Measurements from ENCODE around the gene OVOL1.

The OVOL1 gene

DNA sequence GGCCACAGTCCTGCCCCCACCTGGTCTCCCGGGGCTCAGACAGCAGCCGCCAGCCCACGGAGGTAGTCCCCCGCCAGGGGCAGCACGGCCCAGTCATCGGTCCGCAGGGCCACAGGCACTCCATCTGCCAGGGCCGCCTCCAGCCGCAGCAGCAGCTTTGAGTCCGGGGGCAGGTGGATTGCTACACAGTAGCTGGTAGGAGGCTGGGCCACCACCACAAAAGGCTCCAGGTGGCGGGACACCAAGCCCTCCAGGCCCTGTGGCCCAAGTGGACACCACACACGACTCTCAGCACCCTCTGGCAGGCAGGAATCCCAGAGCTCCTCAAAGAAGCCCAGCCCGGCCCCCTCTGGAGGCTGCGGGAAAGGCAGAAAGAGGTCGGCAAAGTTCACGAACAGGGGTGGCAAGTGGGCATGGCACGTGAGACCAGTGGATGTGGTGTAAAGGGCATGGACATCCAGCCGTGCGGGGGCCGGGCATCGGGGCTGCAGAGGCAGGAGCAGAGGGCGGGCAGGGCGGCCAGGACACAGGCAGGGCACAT lies 9.0 kb upstream of the OVOL1 start:
- DNase-seq (ENCODE audit: low read depth in 2 of 2) = no peak

DNA sequence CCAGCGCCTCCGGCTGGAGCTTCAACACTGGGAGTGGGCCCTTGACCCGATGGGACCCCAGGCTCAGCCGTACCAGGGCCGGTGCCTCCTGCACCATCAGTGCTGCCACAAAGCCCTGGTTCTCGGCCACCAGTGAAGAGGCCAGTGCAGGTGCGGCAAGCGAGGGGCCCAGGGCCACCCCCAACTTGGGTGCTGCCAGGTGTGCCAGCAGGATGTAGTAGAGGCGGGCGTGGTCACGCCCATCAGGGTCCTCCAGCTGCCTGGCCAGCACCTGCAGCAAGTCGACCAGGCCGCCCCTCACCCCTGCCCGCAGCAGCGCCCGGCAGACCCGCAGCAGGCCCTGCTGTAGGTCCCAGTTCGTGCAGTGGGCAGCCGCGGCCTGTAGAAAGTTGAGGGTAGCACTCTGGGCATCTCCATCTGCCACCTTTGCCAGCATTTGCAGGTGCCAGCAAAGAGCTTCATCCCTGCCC lies 8.4 kb upstream of the OVOL1 start:
- no peak for DNase-seq (ENCODE audit: low read depth in 2 of 2)

GRCh38 chr11:65778901-65779668 lies 7.8 kb upstream of the OVOL1 start:
- no peak for DNase-seq (ENCODE audit: low read depth in 2 of 2)

DNA sequence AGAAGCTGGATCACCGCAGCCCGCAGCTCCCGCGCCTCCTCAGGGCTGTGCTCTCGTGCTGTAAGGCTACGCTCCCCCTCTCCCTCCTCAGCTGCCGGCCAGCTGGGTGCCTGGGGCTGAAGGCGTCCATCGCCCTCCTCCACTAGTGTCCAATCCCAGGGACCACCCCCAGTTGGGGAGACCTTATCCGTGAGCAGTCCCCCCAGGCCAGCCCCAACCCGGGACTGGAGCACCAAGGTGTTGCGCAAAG lies 7.3 kb upstream of the OVOL1 start:
- DNase-seq (ENCODE audit: low read depth in 2 of 2) = no peak

GRCh38 chr11:65779919-65780769 lies 6.7 kb upstream of the OVOL1 start:
- DNase-seq (ENCODE audit: low read depth in 2 of 2) = peak; percentile 37 to 61

- DNase-seq (ENCODE audit: low read depth in 2 of 2) = peak; percentile 33 to 55
These were observed 6.1 kb upstream of the OVOL1 start, which contains the start of gene AP5B1 for GRCh38 chr11:65780770-65781151. Gene AP5B1 (minus strand): TSS chr11:65780976. CDS start chr11:65780591, 385 bp downstream.

DNA sequence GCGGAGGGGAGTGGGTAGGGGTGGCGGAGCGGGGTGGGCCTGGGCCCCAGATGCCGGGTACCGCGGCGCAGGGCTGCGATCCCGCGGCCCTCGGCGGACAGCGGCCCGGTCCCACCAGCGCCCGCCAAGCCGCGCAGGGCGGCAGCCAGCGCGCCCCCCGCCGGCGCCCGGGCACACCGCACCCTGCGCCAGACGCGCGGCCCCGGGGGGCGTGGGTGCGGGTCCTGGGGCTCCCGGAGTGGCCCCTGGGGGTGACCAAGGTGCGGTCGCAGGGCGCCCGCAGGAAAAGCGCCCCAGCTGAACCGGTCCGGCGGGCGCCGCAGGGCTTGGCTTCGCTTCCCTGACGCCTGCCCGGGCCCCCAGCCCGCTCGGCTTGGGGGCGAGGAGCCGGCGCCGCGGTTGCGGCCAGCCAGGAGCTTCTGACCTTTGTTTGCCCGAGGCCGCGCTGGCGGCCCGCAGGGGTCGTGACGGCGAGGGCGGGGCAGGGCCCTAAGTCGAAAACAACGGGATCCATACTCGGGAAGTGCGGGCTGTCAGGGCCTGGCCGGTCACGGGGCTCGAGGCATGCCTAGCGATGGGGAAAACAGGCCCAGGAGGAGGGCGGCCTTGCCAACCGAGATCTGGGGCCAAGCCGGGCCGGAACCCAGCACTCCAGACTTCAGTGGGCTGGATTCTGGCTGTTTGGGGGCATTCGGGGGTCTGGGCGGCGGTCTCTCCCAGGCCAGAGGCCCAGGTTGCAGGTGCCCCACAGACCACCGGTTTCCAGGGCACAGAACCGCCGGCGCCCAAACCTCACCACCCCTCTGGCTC lies 5.5 kb upstream of the OVOL1 start:
- DNase-seq (ENCODE audit: low read depth in 2 of 2) = no peak

DNA sequence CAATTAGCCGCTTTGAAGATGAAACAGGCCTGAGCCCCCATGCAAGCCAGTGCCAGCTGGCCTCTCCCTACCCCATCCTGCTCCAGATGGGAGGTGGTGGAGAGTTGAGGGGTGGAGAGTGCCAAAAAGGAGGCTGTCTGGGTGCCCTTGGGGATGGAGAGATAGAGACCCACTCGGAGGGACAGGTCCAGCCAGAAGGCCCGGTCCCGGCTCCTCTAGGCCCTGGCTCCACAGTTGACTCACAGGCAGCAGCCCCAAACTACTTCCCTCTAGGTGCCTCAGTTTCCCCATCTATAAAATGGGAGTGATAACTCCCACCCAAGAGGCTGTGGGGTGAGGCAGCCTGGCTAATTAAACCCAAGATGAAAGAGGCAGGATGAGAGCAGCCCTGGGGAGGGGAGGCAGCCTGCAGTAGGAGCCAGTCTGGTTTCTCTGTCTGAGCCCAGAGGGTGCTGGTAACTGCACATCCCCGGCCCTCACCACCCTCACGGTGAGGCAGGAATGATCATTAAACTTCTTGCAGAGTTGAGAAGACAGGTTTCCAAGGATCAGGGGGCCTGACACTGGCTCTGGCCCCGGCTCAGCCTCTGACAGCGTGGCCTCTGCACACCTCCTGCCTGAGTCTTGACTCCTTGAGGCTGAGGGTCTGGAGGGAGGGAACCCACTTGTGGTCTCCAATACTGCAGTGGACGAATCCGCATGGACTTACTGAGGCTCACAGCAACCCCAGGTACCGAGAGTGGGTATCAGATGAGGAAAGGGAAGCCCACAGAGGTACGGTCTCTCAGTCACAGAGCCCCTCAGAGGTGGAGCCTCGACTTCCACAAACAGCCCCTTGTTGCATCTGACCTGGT lies 4.7 kb upstream of the OVOL1 start:
- DNase-seq (ENCODE audit: low read depth in 2 of 2) = no peak

- DNase-seq (ENCODE audit: low read depth in 2 of 2) = no peak
These were observed 4.0 kb upstream of the OVOL1 start for GRCh38 chr11:65782816-65783228.

- DNase-seq (ENCODE audit: low read depth in 2 of 2) = no peak
These were observed 1.4 kb upstream of the OVOL1 start for GRCh38 chr11:65785319-65786007.

GRCh38 chr11:65786008-65786785 lies 666 bp upstream of the OVOL1 start:
- no peak for DNase-seq (ENCODE audit: low read depth in 2 of 2)

DNA sequence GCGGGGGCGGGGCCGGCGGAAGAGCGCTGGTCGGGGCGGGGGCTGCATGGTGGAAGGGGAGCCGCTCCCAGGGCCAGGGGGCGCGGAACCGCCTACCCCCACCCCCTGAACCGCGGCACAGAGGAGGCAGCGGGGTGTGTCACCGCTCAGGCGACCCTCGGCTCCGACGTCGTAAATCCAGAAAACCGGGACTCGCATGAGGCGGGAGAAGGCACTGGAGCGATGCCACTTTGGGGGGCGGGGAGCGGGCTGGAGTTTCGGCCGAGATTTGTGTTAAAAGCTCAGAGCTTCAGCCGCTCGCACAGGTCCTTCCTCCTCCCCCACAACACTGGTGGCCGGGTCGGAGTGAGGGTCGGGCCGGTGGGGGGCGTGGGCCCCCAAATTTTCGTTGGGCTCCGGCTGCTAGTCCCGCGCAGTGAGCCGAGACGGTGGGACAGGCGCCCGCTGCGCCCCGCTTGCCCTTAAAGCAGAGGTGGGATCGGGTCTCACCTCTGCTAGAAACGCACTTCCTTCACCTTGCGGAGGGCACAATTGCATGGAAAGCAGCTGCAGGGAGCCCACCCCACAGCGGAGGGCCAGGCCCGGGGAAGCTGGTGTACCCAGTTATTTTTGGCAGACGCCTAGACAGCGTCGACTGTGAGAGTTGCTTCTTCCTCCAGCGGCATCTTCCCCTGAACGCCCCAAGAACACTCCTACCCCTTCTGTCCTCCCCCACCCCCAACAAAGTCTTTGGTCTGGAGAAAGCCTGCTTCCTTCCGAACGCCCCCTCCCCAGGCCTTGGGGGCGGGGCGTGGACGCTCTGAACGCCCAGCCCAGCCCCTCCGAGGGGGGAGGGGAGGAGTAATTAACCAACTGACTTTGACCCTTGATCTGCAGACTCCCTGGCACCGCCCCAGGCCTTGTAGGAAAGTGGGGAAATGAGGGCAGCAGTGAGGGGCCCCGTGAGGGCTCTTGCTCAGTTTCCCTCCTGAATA lies 1.1 kb downstream of the OVOL1 start:
- DNase-seq (ENCODE audit: low read depth in 2 of 2) = no peak

DNA sequence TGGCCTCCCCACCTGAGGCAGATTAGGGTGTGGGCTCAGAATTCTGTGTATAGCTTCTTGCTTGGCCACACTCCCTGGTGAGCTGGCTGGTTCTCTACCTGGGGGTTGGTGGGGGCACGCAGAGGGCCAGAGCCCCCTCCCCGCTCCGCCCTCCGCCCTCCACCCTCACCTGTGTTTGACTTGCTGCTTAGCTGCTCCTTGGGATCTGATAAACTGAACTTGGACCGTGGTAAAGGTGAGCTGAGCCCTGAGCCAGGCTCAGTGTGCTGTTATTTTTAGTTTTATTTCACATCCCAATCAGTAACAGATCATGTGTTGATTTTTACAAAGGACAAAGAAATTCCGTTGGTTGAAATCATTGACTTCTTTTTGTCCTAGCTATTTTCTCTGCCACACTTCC lies 2.0 kb downstream of the OVOL1 start:
- no peak for DNase-seq (ENCODE audit: low read depth in 2 of 2)

GRCh38 chr11:65789230-65790103 lies 2.6 kb downstream of the OVOL1 start:
- DNase-seq (ENCODE audit: low read depth in 2 of 2) = no peak

DNA sequence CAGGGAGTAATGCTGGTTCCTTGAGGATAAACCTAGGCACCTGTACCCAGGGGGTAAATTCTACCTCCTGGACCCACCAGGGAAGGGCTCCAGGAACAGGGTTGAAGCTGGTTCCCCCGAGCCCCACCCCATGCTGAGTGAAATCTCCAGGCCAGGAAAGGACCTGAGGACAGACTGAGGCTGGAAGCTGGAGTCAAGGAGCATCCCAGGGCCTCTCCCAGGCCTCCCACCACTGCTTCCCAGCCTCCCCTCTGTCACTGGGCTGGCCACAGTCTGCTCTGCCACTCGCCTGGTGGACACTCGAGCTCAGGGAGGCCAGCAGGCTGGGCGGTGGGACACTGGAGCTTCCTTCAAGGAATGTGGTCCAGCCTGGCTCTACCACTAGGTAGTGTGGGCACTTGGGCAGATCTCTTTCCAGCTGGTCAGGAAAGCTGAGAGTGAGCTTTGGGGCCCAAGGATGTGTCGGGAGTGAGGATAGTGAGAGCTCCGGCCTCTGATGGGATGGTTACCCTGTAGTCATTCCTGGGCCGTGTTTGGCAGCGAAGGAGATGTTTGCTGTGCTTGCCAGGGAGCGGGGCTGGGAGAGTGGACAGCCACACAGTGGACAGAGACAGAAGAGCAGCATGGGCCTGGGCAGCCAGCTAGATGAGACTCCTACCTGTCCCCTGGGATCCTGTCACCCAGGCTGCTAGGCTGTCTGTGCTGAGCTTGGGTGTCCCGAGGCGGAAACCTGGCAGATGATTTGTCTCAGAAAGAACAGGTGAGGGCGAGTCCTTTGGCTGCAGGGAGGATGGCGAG lies 3.4 kb downstream of the OVOL1 start:
- no peak for DNase-seq (ENCODE audit: low read depth in 2 of 2)

DNA sequence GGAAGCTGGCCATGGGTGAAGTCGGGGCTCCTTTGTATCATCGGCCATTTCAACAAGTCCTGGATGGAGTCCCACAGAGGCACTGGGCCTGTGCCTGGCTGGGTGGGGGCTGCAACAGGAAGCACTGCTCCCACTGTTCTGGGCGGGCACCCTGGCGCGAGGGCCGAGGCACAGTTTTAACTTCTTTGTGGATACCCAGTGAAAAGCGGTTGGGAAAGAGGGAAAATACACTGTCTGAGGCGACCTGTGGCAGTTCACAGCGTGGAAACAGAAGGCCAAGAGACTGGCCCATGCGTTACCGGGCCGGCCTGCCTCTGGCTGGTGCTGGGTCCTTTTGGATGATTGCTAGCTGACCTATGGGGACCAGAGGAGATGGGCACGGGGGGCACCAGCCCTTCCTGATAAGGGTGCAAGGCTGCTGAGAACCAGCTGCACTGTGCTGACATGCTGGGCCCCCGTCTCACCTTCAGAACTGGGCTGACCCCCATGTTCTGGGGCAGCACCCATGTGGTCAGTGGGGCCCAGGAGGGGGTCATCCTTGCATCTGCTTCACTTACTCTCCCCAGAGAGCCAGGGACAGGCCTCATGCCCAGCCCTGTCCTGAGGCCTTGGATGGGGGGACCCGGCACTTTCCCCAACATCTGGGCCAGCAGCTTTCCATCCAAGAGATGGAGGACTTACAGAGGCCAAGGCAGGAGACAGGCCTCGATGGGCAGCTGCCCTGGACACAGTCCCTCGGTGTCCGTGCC lies 4.2 kb downstream of the OVOL1 start:
- DNase-seq (ENCODE audit: low read depth in 2 of 2) = no peak

Measured in stimulated activated CD4-positive, alpha-beta T cell treated with anti-CD3 and anti-CD28 coated beads, Interleukin-1b, Interleukin-23, amount 100 ng/mL, for 1 hour (primary cell).